ENCODE measurements around the gene SAPCD2.

The SAPCD2 gene

DNA sequence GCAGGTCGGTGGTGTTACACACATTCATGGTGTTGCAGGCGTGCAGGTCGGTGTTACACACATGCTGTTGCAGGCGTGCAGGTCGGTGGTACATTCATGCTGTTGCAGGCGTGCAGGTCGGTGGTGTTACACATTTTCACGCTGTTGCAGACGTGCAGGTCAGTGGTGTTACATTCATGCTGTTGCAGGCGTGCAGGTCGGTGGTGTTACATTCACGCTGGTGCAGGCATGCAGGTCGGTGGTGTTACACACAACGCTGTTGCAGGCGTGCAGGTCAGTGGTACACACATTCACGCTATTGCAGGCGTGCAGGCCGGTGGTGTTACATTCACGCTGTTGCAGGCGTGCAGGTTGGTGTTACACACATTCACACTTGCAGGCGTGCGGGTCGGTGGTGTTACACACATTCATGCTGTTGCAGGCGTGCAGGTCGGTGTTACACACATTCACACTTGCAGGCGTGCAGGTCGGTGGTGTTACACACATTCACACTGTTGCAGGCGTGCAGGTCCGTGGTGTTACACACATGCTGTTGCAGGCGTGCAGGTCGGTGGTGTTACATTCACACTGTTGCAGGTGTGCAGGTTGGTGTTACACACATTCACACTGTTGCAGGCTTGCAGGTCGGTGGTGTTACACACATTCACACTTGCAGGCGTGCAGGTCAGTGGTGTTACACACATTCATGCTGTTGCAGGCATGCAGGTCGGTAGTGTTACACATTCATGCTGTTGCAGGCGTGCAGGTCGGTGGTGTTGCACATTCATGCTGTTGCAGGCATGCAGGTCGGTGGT lies 33.0 kb upstream of the SAPCD2 start:
- TF ChIP-seq, protein P1, sequence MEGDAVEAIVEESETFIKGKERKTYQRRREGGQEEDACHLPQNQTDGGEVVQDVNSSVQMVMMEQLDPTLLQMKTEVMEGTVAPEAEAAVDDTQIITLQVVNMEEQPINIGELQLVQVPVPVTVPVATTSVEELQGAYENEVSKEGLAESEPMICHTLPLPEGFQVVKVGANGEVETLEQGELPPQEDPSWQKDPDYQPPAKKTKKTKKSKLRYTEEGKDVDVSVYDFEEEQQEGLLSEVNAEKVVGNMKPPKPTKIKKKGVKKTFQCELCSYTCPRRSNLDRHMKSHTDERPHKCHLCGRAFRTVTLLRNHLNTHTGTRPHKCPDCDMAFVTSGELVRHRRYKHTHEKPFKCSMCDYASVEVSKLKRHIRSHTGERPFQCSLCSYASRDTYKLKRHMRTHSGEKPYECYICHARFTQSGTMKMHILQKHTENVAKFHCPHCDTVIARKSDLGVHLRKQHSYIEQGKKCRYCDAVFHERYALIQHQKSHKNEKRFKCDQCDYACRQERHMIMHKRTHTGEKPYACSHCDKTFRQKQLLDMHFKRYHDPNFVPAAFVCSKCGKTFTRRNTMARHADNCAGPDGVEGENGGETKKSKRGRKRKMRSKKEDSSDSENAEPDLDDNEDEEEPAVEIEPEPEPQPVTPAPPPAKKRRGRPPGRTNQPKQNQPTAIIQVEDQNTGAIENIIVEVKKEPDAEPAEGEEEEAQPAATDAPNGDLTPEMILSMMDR (IDR thresholded peaks at IDR 0.05; ENCODE audit: low read depth, low read length): no peak
- DNase-seq: no peak
- Histone ChIP-seq H3K27ac (no peak overlapping the region), H3K4me3 (ENCODE audit: low read depth, low read length) (no peak overlapping the region), H3K36me3 (peaks cover 70% of the 10 kb centered on the region), H3K27me3 (ENCODE audit: insufficient read depth, low read depth, severe bottlenecking) (no peaks in the 10 kb centered on the region), H3K9me3 (ENCODE audit: severe bottlenecking) (peaks cover 3% of the 10 kb centered on the region)

DNA sequence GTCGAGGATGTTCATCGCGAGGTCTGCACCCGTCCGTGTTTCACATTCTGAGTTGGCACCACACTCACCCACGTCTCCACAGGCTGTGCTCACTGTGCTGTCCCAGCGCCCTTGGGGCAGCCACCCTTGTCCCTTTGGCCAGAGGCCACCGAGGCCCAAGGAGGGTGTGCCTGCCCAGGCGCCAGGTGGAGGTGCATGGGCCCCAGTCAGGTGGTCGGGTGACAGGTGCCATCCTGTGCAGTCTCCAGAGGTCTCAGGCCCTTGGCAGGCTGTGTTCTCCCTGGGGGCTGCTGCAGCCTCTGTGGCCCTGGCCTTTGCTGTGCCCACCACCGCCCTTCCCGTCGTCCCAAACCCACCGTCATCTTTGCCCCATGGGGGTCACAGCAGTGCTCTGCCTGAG lies 28.9 kb upstream of the SAPCD2 start:
- TF ChIP-seq, protein P1 (IDR thresholded peaks at IDR 0.05; ENCODE audit: low read depth, low read length): no peak
- Histone ChIP-seq H3K27ac (no peak overlapping the region), H3K27me3 (ENCODE audit: insufficient read depth, low read depth, severe bottlenecking) (no peaks in the 10 kb centered on the region), H3K36me3 (peaks cover 61% of the 10 kb centered on the region), H3K9me3 (ENCODE audit: severe bottlenecking) (peaks cover 3% of the 10 kb centered on the region), H3K4me3 (ENCODE audit: low read depth, low read length) (no peak overlapping the region)
- DNase-seq: no peak

DNA sequence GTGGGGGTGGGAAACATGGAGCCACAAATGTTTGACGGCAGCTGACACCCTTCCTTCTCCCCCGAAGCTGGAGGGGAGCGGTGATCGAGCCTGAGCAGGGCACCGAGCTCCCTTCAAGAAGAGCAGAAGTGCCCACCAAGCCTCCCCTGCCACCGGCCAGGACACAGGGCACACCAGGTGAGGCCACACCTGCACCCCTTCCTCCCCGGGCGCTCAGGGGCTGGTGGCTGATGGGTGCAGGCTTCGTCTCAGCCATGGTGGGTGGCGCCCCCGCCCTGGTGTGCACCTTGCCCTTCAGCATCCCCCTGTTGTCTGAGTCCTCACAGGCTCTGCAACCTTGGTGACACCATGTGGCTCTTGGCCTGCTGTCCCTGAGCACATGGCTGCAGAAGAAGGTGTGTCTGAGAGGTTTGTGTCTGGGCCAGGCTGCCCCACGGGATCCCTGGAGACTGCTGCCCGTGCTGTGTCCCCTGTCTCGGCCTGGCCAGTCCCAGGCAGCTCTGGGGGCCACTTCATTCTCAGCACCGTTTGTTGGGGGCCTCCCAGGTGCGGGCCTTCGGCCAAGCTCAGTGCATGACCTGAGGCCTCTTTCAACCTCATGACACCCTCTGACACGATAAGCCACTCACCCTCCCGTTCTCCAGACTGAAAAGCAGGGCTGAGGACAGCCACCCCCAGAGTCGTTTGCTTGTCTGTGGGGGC lies 27.6 kb upstream of the SAPCD2 start:
- TF ChIP-seq, protein P1 (IDR thresholded peaks at IDR 0.05; ENCODE audit: low read depth, low read length): no peak
- H3K36me3 ChIP-seq: peaks cover 57% of the 10 kb centered on the region

DNA sequence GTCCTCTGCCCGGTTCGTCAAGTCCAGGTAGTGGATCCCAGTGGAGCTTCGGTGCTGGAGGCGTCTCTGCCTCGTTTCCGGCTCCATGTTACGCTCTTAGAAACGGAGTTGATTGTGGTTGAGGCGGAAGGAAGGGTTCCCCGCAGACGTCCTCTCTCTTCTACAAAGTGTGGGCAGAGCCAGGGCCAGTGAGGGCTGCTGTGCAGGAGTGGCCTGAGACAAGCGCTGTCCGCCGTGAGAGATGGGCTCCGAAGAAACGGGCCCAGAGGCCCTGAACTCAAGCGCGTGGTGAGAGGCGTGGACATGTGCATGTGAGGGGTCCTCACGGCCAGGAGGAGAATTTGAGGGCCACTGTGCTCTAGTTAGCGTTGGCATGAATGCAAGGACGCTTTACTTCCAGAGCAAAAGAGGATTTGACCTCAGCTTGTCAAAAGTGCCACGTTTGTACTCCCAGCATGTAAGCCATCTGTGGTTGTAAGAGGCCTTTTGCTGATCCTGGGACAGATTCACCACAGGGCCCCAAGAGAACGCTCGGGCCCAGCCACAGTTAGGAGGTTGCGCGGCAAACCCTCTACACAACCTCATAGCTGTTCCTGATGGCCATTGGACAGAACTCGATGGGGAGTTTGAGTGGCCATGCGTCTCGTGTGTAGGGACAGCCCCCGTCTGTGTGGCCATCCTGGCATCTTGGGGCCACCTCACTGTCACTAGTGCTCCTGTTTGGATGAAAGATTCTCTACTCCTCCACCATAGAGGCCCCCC lies 26.6 kb upstream of the SAPCD2 start:
- Histone ChIP-seq H3K27ac (no peak overlapping the region), H3K4me3 (ENCODE audit: low read depth, low read length) (no peak overlapping the region), H3K27me3 (ENCODE audit: insufficient read depth, low read depth, severe bottlenecking) (no peaks in the 10 kb centered on the region), H3K9me3 (ENCODE audit: severe bottlenecking) (peaks cover 3% of the 10 kb centered on the region), H3K36me3 (peaks cover 62% of the 10 kb centered on the region)
- TF ChIP-seq, protein P1 (IDR thresholded peaks at IDR 0.05; ENCODE audit: low read depth, low read length): no peak
- no peak for DNase-seq

More for the DNA sequence above, 27.6 kb upstream of the SAPCD2 start:
- H3K27me3 ChIP-seq (ENCODE audit: insufficient read depth, low read depth, severe bottlenecking): no peaks in the 10 kb centered on the region
- peaks cover 3% of the 10 kb centered on the region for H3K9me3 ChIP-seq (ENCODE audit: severe bottlenecking)
- DNase-seq: no peak
- no peak overlapping the region for H3K4me3 ChIP-seq (ENCODE audit: low read depth, low read length)
- H3K27ac ChIP-seq: no peak overlapping the region

DNA sequence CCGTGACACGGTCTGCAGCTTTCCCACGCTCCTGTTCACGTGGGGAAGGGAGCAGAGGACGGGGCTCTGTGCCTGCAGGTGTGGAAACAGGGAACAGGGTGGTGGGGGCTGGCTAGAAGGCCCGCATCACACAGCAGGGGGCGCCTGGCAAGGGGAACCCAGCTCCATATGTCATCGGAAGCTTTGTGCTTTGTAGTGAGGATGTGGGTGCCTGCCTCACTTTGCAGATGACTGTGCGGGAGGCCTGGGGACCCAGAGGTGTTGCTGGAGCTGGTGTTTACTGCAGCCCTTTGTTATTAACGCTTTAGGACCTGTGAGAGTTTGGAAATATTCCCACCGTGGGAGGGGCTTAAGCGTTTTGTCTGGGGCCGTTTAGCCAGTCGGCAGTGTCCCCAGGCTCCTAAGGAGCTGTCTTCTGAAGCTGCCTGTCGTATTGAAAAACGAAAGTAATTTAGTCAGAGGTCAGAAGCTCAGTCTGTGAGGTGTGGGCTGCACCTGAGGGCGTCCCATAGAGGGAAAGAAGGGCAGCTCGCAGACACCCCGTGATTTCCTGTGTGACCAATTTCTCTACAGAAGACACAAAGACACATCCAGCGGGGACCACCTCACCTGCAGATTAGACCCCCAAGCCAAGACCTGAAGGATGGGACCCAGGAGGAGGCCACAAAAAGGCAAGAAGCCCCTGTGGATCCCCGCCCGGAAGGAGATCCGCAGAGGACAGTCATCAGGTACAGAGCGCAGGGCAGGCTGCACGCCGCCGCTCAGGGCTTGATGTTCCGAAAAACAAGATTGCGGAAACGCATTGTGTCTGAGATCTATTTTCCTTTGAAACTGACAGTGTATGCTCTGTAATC lies 25.5 kb upstream of the SAPCD2 start:
- Histone ChIP-seq H3K27ac (peak overlapping the region; percentile 35), H3K4me3 (ENCODE audit: low read depth, low read length) (no peak overlapping the region), H3K9me3 (ENCODE audit: severe bottlenecking) (no peaks in the 10 kb centered on the region), H3K36me3 (peaks cover 56% of the 10 kb centered on the region), H3K27me3 (ENCODE audit: insufficient read depth, low read depth, severe bottlenecking) (no peaks in the 10 kb centered on the region)
- TF ChIP-seq, protein P1 (IDR thresholded peaks at IDR 0.05; ENCODE audit: low read depth, low read length): peak; percentile 64
- DNase-seq: peak; percentile 73
